ENCODE results near the gene IVNS1ABP.

IVNS1ABP gene

GRCh38 chr1:185317034-185317885 is at the start of gene IVNS1ABP:
TSS of gene IVNS1ABP (minus strand) at chr1:185317243. CDS start at chr1:185309493, 7,750 bp downstream.
- peak; percentile 94 for DNase-seq (ENCODE audit: low read depth)

GRCh38 chr1:185365951-185366350 is 48.9 kb upstream of the IVNS1ABP start:
- DNase-seq (ENCODE audit: low read depth): no peak

GRCh38 chr1:185364528-185364927 is 47.5 kb upstream of the IVNS1ABP start:
- peak; percentile 9 for DNase-seq (ENCODE audit: low read depth)

- peak; percentile 6 for DNase-seq (ENCODE audit: low read depth)
Measured at GRCh38 chr1:185363205-185363604, 46.2 kb upstream of the IVNS1ABP start.

GRCh38 chr1:185360714-185361113 is 43.7 kb upstream of the IVNS1ABP start:
- DNase-seq (ENCODE audit: low read depth): peak; percentile 77

- DNase-seq (ENCODE audit: low read depth): no peak
Measured at GRCh38 chr1:185358957-185359356, 41.9 kb upstream of the IVNS1ABP start.

- peak; percentile 4 for DNase-seq (ENCODE audit: low read depth)
Measured at GRCh38 chr1:185355947-185356346, 38.9 kb upstream of the IVNS1ABP start.

- no peak for DNase-seq (ENCODE audit: low read depth)
Measured at GRCh38 chr1:185353124-185353523, 36.1 kb upstream of the IVNS1ABP start.

GRCh38 chr1:185351734-185352466 is 34.9 kb upstream of the IVNS1ABP start:
- peak; percentile 20 for DNase-seq (ENCODE audit: low read depth)

GRCh38 chr1:185350027-185350442 is 33.0 kb upstream of the IVNS1ABP start:
- DNase-seq (ENCODE audit: low read depth): no peak

- no peak for DNase-seq (ENCODE audit: low read depth)
Measured at GRCh38 chr1:185349556-185349955, 32.5 kb upstream of the IVNS1ABP start.

GRCh38 chr1:185348985-185349384 is 31.9 kb upstream of the IVNS1ABP start:
- no peak for DNase-seq (ENCODE audit: low read depth)

- no peak for DNase-seq (ENCODE audit: low read depth)
Measured at GRCh38 chr1:185348296-185348695, 31.3 kb upstream of the IVNS1ABP start.

GRCh38 chr1:185345913-185346720 is 29.1 kb upstream of the IVNS1ABP start:
- no peak for DNase-seq (ENCODE audit: low read depth)

- DNase-seq (ENCODE audit: low read depth): no peak
Measured at GRCh38 chr1:185343306-185343705, 26.3 kb upstream of the IVNS1ABP start.

- no peak for DNase-seq (ENCODE audit: low read depth)
Measured at GRCh38 chr1:185342672-185343259, 25.7 kb upstream of the IVNS1ABP start.

GRCh38 chr1:185342017-185342416 is 25.0 kb upstream of the IVNS1ABP start:
- DNase-seq (ENCODE audit: low read depth): no peak

- DNase-seq (ENCODE audit: low read depth): no peak
Measured at GRCh38 chr1:185341196-185341781, 24.2 kb upstream of the IVNS1ABP start.

GRCh38 chr1:185338719-185339622 is 21.9 kb upstream of the IVNS1ABP start:
- peak; percentile 53 for DNase-seq (ENCODE audit: low read depth)

GRCh38 chr1:185337246-185337645 is 20.2 kb upstream of the IVNS1ABP start:
- DNase-seq (ENCODE audit: low read depth): peak; percentile 64
